Measurements from ENCODE around the gene FOXN1. TPM values are rescaled to one million over a fixed set of nuclear protein-coding genes. Genes with fewer than 3 reads are reported as not detected.

The FOXN1 gene
- polyA plus RNA-seq, 1 of the 3 experiments (the other 2 are of a cell fraction) = not detected

- no peaks in the 10 kb centered on the region for H3K36me3 ChIP-seq (replicated peaks in 1 of 2; ENCODE audit: control insufficient read depth in 1 of 2, insufficient read depth in 2 of 2, low read length in 1 of 2)
- no peak overlapping the region for H3K9ac ChIP-seq
- H3K4me3 ChIP-seq (ENCODE audit: low read depth in 2 of 2, low read length in 1 of 2) = no peak overlapping the region
- no peaks in the 10 kb centered on the region for H4K20me1 ChIP-seq (ENCODE audit: insufficient read depth)
- H3K27me3 ChIP-seq (ENCODE audit: insufficient read depth) = 0 out of 2 replicates have a peak, but pooled peaks cover 15% of the 10 kb centered on the region
- H3K4me1 ChIP-seq (ENCODE audit: control insufficient read depth in 1 of 2, insufficient read depth in 2 of 2, low read depth in 1 of 2, low read length in 1 of 2) = peaks cover 0 to 6% of the 10 kb centered on the region in 2 experiments; a peak in 1 of 4 replicates
- H3K9me2 ChIP-seq = no peaks in the 10 kb centered on the region
- no peaks in the 10 kb centered on the region for H3F3A ChIP-seq (replicated peaks; ENCODE audit: insufficient read depth)
- H3K9me3 ChIP-seq = no peaks in the 10 kb centered on the region
- TF ChIP-seq RAD21 (IDR thresholded peaks at IDR 0.05; ENCODE audit: low read length) (no peak), FOSL2 (IDR thresholded peaks at IDR 0.05; ENCODE audit: borderline replicate concordance, low read depth) (no peak), FOXM1 (IDR thresholded peaks at IDR 0.05; ENCODE audit: low read depth) (no peak), CHD2 (IDR thresholded peaks at IDR 0.05; ENCODE audit: low read length, partially characterized antibody) (no peak), EP300 (IDR thresholded peaks at IDR 0.05; ENCODE audit: borderline replicate concordance in 1 of 2, low read depth in 1 of 2, low read length in 1 of 2) (no peak)
- TF ChIP-seq, protein P1, sequence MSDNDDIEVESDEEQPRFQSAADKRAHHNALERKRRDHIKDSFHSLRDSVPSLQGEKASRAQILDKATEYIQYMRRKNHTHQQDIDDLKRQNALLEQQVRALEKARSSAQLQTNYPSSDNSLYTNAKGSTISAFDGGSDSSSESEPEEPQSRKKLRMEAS (IDR thresholded peaks at IDR 0.05; ENCODE audit: low read depth) = no peak
- ChIA-PET POLR2A (no interaction called here), CTCF (no interaction called here)
- DNase-seq = no peak
- no peak overlapping the region for H2AFZ ChIP-seq (ENCODE audit: low read depth)
- H3K27ac ChIP-seq (ENCODE audit: low read depth in 2 of 2, low read length in 1 of 2) = no peak overlapping the region
- H3K79me2 ChIP-seq (ENCODE audit: insufficient read depth) = no peaks in the 10 kb centered on the region
- no peak overlapping the region for H3K4me2 ChIP-seq
Measured at GRCh38 chr17:28468781-28469180, 37.4 kb upstream of the FOXN1 start.

GRCh38 chr17:28469376-28469775, 36.8 kb upstream of the FOXN1 start:
- Histone ChIP-seq H3K9ac (no peak overlapping the region), H3K4me1 (ENCODE audit: control insufficient read depth in 1 of 2, insufficient read depth in 2 of 2, low read depth in 1 of 2, low read length in 1 of 2) (peaks cover 0 to 6% of the 10 kb centered on the region in 2 experiments; a peak in 1 of 4 replicates), H3K27me3 (ENCODE audit: insufficient read depth) (0 out of 2 replicates have a peak, but pooled peaks cover 15% of the 10 kb centered on the region), H3K27ac (ENCODE audit: low read depth in 2 of 2, low read length in 1 of 2) (no peak overlapping the region), H3K4me3 (ENCODE audit: low read depth in 2 of 2, low read length in 1 of 2) (no peak overlapping the region), H4K20me1 (ENCODE audit: insufficient read depth) (no peaks in the 10 kb centered on the region), H3K36me3 (replicated peaks in 1 of 2; ENCODE audit: control insufficient read depth in 1 of 2, insufficient read depth in 2 of 2, low read length in 1 of 2) (no peaks in the 10 kb centered on the region), H3F3A (replicated peaks; ENCODE audit: insufficient read depth) (no peaks in the 10 kb centered on the region), H3K4me2 (no peak overlapping the region), H2AFZ (ENCODE audit: low read depth) (no peak overlapping the region), H3K9me2 (no peaks in the 10 kb centered on the region), H3K79me2 (ENCODE audit: insufficient read depth) (no peaks in the 10 kb centered on the region), H3K9me3 (no peaks in the 10 kb centered on the region)
- WGBS (ENCODE audit: low lambda C conversion rate) = 55% methylated on average over 8 of the region's 8 CpGs
- no peak for TF ChIP-seq RFX5 (IDR thresholded peaks at IDR 0.05; ENCODE audit: low read length)
- DNase-seq = no peak
- POLR2A ChIA-PET = no interaction called here
- CTCF ChIA-PET = no interaction called here

GRCh38 chr17:28470266-28470913, 35.8 kb upstream of the FOXN1 start:
- no peak for DNase-seq
- 0 out of 2 replicates have a peak, but pooled peaks cover 15% of the 10 kb centered on the region for H3K27me3 ChIP-seq (ENCODE audit: insufficient read depth)
- no peak overlapping the region for H2AFZ ChIP-seq (ENCODE audit: low read depth)
- H3K4me2 ChIP-seq = no peak overlapping the region
- no peaks in the 10 kb centered on the region for H3K36me3 ChIP-seq (replicated peaks in 1 of 2; ENCODE audit: control insufficient read depth in 1 of 2, insufficient read depth in 2 of 2, low read length in 1 of 2)
- H3K27ac ChIP-seq (ENCODE audit: low read depth in 2 of 2, low read length in 1 of 2) = no peak overlapping the region
- H3K9ac ChIP-seq = no peak overlapping the region
- H3K79me2 ChIP-seq (ENCODE audit: insufficient read depth) = no peaks in the 10 kb centered on the region
- H3K9me3 ChIP-seq = no peaks in the 10 kb centered on the region
- H4K20me1 ChIP-seq (ENCODE audit: insufficient read depth) = no peaks in the 10 kb centered on the region
- WGBS (ENCODE audit: low lambda C conversion rate) = 51% methylated on average over 7 of the region's 7 CpGs
- H3F3A ChIP-seq (replicated peaks; ENCODE audit: insufficient read depth) = no peaks in the 10 kb centered on the region
- no peaks in the 10 kb centered on the region for H3K9me2 ChIP-seq
- POLR2A ChIA-PET = no interaction called here
- CTCF ChIA-PET = interaction anchor here (0.8 kb wide), 1 partner anchor 24 kb away, joined by 3 read pairs; no protein-coding TSS in a partner anchor
- H3K4me1 ChIP-seq (ENCODE audit: control insufficient read depth in 1 of 2, insufficient read depth in 2 of 2, low read depth in 1 of 2, low read length in 1 of 2) = peaks cover 0 to 6% of the 10 kb centered on the region in 2 experiments; a peak in 1 of 4 replicates
- no peak overlapping the region for H3K4me3 ChIP-seq (ENCODE audit: low read depth in 2 of 2, low read length in 1 of 2)
- TF ChIP-seq, protein P2, sequence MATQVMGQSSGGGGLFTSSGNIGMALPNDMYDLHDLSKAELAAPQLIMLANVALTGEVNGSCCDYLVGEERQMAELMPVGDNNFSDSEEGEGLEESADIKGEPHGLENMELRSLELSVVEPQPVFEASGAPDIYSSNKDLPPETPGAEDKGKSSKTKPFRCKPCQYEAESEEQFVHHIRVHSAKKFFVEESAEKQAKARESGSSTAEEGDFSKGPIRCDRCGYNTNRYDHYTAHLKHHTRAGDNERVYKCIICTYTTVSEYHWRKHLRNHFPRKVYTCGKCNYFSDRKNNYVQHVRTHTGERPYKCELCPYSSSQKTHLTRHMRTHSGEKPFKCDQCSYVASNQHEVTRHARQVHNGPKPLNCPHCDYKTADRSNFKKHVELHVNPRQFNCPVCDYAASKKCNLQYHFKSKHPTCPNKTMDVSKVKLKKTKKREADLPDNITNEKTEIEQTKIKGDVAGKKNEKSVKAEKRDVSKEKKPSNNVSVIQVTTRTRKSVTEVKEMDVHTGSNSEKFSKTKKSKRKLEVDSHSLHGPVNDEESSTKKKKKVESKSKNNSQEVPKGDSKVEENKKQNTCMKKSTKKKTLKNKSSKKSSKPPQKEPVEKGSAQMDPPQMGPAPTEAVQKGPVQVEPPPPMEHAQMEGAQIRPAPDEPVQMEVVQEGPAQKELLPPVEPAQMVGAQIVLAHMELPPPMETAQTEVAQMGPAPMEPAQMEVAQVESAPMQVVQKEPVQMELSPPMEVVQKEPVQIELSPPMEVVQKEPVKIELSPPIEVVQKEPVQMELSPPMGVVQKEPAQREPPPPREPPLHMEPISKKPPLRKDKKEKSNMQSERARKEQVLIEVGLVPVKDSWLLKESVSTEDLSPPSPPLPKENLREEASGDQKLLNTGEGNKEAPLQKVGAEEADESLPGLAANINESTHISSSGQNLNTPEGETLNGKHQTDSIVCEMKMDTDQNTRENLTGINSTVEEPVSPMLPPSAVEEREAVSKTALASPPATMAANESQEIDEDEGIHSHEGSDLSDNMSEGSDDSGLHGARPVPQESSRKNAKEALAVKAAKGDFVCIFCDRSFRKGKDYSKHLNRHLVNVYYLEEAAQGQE (IDR thresholded peaks at IDR 0.05; ENCODE audit: low read depth, low read length) = no peak
- TF ChIP-seq, protein P3, sequence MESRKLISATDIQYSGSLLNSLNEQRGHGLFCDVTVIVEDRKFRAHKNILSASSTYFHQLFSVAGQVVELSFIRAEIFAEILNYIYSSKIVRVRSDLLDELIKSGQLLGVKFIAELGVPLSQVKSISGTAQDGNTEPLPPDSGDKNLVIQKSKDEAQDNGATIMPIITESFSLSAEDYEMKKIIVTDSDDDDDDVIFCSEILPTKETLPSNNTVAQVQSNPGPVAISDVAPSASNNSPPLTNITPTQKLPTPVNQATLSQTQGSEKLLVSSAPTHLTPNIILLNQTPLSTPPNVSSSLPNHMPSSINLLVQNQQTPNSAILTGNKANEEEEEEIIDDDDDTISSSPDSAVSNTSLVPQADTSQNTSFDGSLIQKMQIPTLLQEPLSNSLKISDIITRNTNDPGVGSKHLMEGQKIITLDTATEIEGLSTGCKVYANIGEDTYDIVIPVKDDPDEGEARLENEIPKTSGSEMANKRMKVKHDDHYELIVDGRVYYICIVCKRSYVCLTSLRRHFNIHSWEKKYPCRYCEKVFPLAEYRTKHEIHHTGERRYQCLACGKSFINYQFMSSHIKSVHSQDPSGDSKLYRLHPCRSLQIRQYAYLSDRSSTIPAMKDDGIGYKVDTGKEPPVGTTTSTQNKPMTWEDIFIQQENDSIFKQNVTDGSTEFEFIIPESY (IDR thresholded peaks at IDR 0.05; ENCODE audit: borderline replicate concordance, low read depth) = no peak
- TF ChIP-seq PBX3 (IDR thresholded peaks at IDR 0.05) (no peak), GATA2 (CRISPR knock-in tag; IDR thresholded peaks at IDR 0.05) (no peak), FOXJ3 (CRISPR knock-in tag; IDR thresholded peaks at IDR 0.05) (no peak), EZH2phosphoT487 (IDR thresholded peaks at IDR 0.05; ENCODE audit: borderline replicate concordance, low read depth) (no peak)
